MM.1S (cell line): ENCODE results near the gene DDN.

ENCODE experiments used
- DNase-seq: peaks from one replicate; pipeline ENCODE4 v3.0.0-alpha.2; 2015
- H2AFZ ChIP-seq: fragments of 300-600 bp; sonication (generic); 2 replicates; pipeline ENCODE4 v1.6.0; 2016; ENCODE audit warnings: antibody characterized with exemption, low read length
- H3F3A ChIP-seq: fragments of 300-600 bp; sonication (generic); 2 replicates; pipeline ENCODE4 v1.6.1; 2016; ENCODE audit warnings: mild to moderate bottlenecking, antibody characterized with exemption, low read length, moderate library complexity, mixed read lengths; ENCODE audit not compliant: insufficient read depth
- H3K27ac ChIP-seq: fragments of 300-600 bp; sonication (generic); 2 replicates; pipeline ENCODE4 v1.5.1; 2016; ENCODE audit warnings: mild to moderate bottlenecking, low read length
- H3K27me3 ChIP-seq: fragments of 300-600 bp; sonication (generic); replicated peaks from 2 replicates; pipeline ENCODE4 v1.6.0; 2016; ENCODE audit warnings: low read length; ENCODE audit not compliant: insufficient read depth
- H3K36me3 ChIP-seq: fragments of 300-600 bp; sonication (generic); replicated peaks from 2 replicates; pipeline ENCODE4 v1.6.1; 2016; ENCODE audit warnings: mild to moderate bottlenecking, low read length, mixed read lengths; ENCODE audit not compliant: insufficient read depth
- H3K4me1 ChIP-seq: fragments of 300-600 bp; sonication (generic); 2 replicates; pipeline ENCODE4 v1.6.1; 2016; ENCODE audit warnings: low read length, mixed read lengths
- H3K4me2 ChIP-seq: fragments of 300-600 bp; sonication (generic); 2 replicates; pipeline ENCODE4 v1.6.0; 2016; ENCODE audit warnings: low read depth, low read length
- H3K4me3 ChIP-seq: fragments of 300-600 bp; sonication (generic); 2 replicates; pipeline ENCODE4 v1.5.1; 2016; ENCODE audit warnings: low read length, mixed read lengths
- H3K79me2 ChIP-seq: fragments of 300-600 bp; sonication (generic); 2 replicates; pipeline ENCODE4 v1.6.1; 2016; ENCODE audit warnings: mixed run types, low read length, mixed read lengths
- H3K9ac ChIP-seq: fragments of 300-600 bp; sonication (generic); 2 replicates; pipeline ENCODE4 v1.6.1; 2016; ENCODE audit warnings: low read length, mixed read lengths
- H3K9me2 ChIP-seq: fragments of 300-600 bp; sonication (generic); replicated peaks from 2 replicates; pipeline ENCODE4 v1.6.1; 2016; ENCODE audit warnings: mild to moderate bottlenecking, low read length, mixed read lengths; ENCODE audit not compliant: insufficient read depth
- H3K9me3 ChIP-seq: fragments of 300-600 bp; sonication (generic); replicated peaks from 2 replicates; pipeline ENCODE4 v1.6.1; 2016; ENCODE audit warnings: mild to moderate bottlenecking, low read length, mixed read lengths; ENCODE audit not compliant: insufficient read depth
- H4K20me1 ChIP-seq: fragments of 300-600 bp; sonication (generic); 2 replicates; pipeline ENCODE4 v1.6.1; 2016; ENCODE audit warnings: mild to moderate bottlenecking, low read length, moderate library complexity, mixed read lengths; ENCODE audit not compliant: insufficient read depth
- CTCF ChIP-seq: fragments of 300-600 bp; sonication (generic); IDR thresholded peaks from 2 replicates; pipeline ENCODE4 v1.5.1; 2016; ENCODE audit warnings: antibody characterized with exemption, low read length, mixed read lengths
- EZH2 ChIP-seq: fragments of 300-600 bp; sonication (generic); optimal IDR thresholded peaks from 2 replicates; pipeline ENCODE3; 2017; ENCODE audit warnings: low read depth, mild to moderate bottlenecking, antibody characterized with exemption, low read length, mixed read lengths
- EZH2phosphoT487 ChIP-seq: fragments of 300-600 bp; sonication (generic); IDR thresholded peaks from 2 replicates; pipeline ENCODE4 v1.6.1; 2018; ENCODE audit warnings: antibody characterized with exemption, low read length

Gene DDN

GRCh38 chr12:48991247-48992050, 7.7 kb downstream of the DDN start:
- Histone ChIP-seq H3K9ac (no peak overlapping the region), H3K36me3 (no peaks in the 10 kb centered on the region), H3K4me3 (no peak overlapping the region), H3K27me3 (peaks cover 22% of the 10 kb centered on the region), H3F3A (peaks cover 4% of the 10 kb centered on the region; the same call in 1 of the 2 replicates), H4K20me1 (no peaks in the 10 kb centered on the region), H3K27ac (no peak overlapping the region), H3K9me3 (no peaks in the 10 kb centered on the region), H3K9me2 (no peaks in the 10 kb centered on the region), H2AFZ (no peak overlapping the region), H3K4me1 (no peaks in the 10 kb centered on the region), H3K79me2 (no peaks in the 10 kb centered on the region), H3K4me2 (no peak overlapping the region)
- peak; percentile 3 for DNase-seq
- TF ChIP-seq CTCF (no peak), EZH2phosphoT487 (no peak), EZH2 (no peak)

GRCh38 chr12:48990552-48990951, 8.6 kb downstream of the DDN start:
- H3K9me2 ChIP-seq = no peaks in the 10 kb centered on the region
- H3F3A ChIP-seq = no peaks in the 10 kb centered on the region
- no peaks in the 10 kb centered on the region for H3K79me2 ChIP-seq
- H3K9me3 ChIP-seq = no peaks in the 10 kb centered on the region
- H2AFZ ChIP-seq = no peak overlapping the region
- peak; percentile 0 for DNase-seq
- TF ChIP-seq EZH2phosphoT487 (no peak), CTCF (no peak), EZH2 (no peak)
- H3K4me2 ChIP-seq = no peak overlapping the region
- H3K36me3 ChIP-seq = no peaks in the 10 kb centered on the region
- no peaks in the 10 kb centered on the region for H3K4me1 ChIP-seq
- no peak overlapping the region for H3K4me3 ChIP-seq
- no peak overlapping the region for H3K27ac ChIP-seq
- H3K27me3 ChIP-seq = peaks cover 28% of the 10 kb centered on the region
- H3K9ac ChIP-seq = no peak overlapping the region
- no peaks in the 10 kb centered on the region for H4K20me1 ChIP-seq

GRCh38 chr12:48988030-48988649, 11.0 kb downstream of the DDN start:
- H3K9me3 ChIP-seq = no peaks in the 10 kb centered on the region
- no peak overlapping the region for H3K4me3 ChIP-seq
- H3K9me2 ChIP-seq = no peaks in the 10 kb centered on the region
- 0 out of 2 replicates have a peak overlapping the region, but pooled peaks have one; percentile 38 for H2AFZ ChIP-seq
- peak; percentile 64 for DNase-seq
- peak overlapping the region; percentile 61; the same call in 1 of the 2 replicates for H3K4me2 ChIP-seq
- H3K9ac ChIP-seq = no peak overlapping the region
- H3K27ac ChIP-seq = no peak overlapping the region
- peaks cover 46% of the 10 kb centered on the region for H3K27me3 ChIP-seq
- no peaks in the 10 kb centered on the region for H3K36me3 ChIP-seq
- no peaks in the 10 kb centered on the region for H4K20me1 ChIP-seq
- no peaks in the 10 kb centered on the region for H3K79me2 ChIP-seq
- no peaks in the 10 kb centered on the region for H3F3A ChIP-seq
- TF ChIP-seq CTCF = peak; percentile 98
- TF ChIP-seq EZH2 = no peak
- no peak for TF ChIP-seq EZH2phosphoT487
- H3K4me1 ChIP-seq = no peaks in the 10 kb centered on the region
